ENCODE measurements around the gene ZNF366.

ZNF366 gene

DNA sequence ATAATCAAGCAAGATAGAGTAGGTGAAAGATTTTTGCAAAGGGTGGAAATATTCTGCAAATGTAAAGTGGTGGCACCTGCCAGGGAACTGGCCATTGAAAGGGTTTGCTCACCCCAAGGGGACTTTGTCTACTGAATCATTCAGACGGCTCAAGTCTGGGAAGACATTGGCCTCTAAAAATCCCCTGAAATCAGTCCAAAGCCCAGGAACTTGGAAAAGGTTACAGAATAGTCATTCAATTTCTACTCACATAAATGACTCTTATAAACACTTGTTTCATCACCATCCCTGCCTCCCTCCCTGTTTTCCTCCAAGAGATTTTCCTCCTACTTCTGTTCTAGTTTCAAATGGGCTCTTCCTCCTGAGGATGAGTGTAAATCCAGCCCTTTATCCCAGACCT is 28.5 kb downstream of the ZNF366 start:
- Histone ChIP-seq H3K36me3 (ENCODE audit: control insufficient read depth in 2 of 2, insufficient read depth in 2 of 2, low read length in 2 of 2) (no peaks in the 10 kb centered on the region), H3K9me3 (ENCODE audit: control insufficient read depth in 2 of 2, low read length in 2 of 2) (no peaks in the 10 kb centered on the region), H3K9ac (ENCODE audit: low read depth in 1 of 2, low read length in 2 of 2) (no peak overlapping the region), H3K4me3 (ENCODE audit: low read length in 2 of 2) (no peak overlapping the region), H3K27ac (ENCODE audit: low read depth in 2 of 2, low read length in 2 of 2) (no peak overlapping the region), H3K4me1 (ENCODE audit: control insufficient read depth in 2 of 2, insufficient read depth in 2 of 2, low read length in 2 of 2) (no peaks in the 10 kb centered on the region), H3K27me3 (ENCODE audit: control insufficient read depth in 2 of 2, insufficient read depth in 2 of 2, low read length in 2 of 2) (no peaks in the 10 kb centered on the region)

DNA sequence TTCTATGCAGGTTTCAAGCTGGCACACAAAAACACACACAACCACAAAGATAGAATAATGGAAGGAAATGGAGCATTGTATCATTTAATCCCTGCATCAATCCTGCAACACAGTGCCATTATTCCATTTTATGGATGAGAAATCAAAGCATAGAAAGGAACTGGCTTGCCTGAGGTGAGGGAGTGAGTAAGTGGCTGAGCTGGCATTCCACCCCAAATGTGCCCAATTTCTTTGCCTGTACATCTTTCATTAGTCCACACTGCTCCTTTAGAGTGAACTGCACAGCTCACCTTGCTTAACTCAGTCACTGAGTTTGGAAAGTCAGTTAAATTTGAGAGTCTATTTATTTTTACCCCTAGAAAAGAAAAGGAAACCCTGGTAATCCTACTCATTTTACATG is 28.9 kb downstream of the ZNF366 start:
- no peak overlapping the region for H3K27ac ChIP-seq (ENCODE audit: low read depth in 2 of 2, low read length in 2 of 2)
- no peak overlapping the region for H3K4me3 ChIP-seq (ENCODE audit: low read length in 2 of 2)
- no peak overlapping the region for H3K9ac ChIP-seq (ENCODE audit: low read depth in 1 of 2, low read length in 2 of 2)
- H3K36me3 ChIP-seq (ENCODE audit: control insufficient read depth in 2 of 2, insufficient read depth in 2 of 2, low read length in 2 of 2), result no peaks in the 10 kb centered on the region
- H3K27me3 ChIP-seq (ENCODE audit: control insufficient read depth in 2 of 2, insufficient read depth in 2 of 2, low read length in 2 of 2), result no peaks in the 10 kb centered on the region
- no peaks in the 10 kb centered on the region for H3K4me1 ChIP-seq (ENCODE audit: control insufficient read depth in 2 of 2, insufficient read depth in 2 of 2, low read length in 2 of 2)
- no peaks in the 10 kb centered on the region for H3K9me3 ChIP-seq (ENCODE audit: control insufficient read depth in 2 of 2, low read length in 2 of 2)

DNA sequence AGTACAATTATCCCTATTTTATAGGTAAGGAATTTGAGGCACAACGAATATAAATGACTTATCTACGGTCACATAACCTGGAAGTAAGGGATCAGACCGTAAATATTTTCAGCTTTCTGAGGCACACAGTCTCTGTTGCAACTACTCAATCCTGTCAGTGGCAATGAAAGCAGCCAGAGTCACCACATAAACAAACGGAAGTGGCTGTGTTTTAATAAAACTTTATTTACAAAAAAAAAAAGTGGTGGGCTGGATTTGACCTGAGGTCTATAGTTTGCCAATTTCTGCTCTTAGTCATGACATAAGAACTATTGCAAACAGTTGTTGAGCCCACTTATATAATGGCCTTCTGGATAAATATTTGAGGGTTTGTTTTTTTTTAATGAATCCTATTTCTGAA is 29.6 kb downstream of the ZNF366 start:
- no peak overlapping the region for H3K9ac ChIP-seq (ENCODE audit: low read depth in 1 of 2, low read length in 2 of 2)
- H3K36me3 ChIP-seq (ENCODE audit: control insufficient read depth in 2 of 2, insufficient read depth in 2 of 2, low read length in 2 of 2), result no peaks in the 10 kb centered on the region
- no peaks in the 10 kb centered on the region for H3K9me3 ChIP-seq (ENCODE audit: control insufficient read depth in 2 of 2, low read length in 2 of 2)
- no peaks in the 10 kb centered on the region for H3K27me3 ChIP-seq (ENCODE audit: control insufficient read depth in 2 of 2, insufficient read depth in 2 of 2, low read length in 2 of 2)
- H3K4me1 ChIP-seq (ENCODE audit: control insufficient read depth in 2 of 2, insufficient read depth in 2 of 2, low read length in 2 of 2), result no peaks in the 10 kb centered on the region
- H3K4me3 ChIP-seq (ENCODE audit: low read length in 2 of 2), result no peak overlapping the region
- no peak overlapping the region for H3K27ac ChIP-seq (ENCODE audit: low read depth in 2 of 2, low read length in 2 of 2)

DNA sequence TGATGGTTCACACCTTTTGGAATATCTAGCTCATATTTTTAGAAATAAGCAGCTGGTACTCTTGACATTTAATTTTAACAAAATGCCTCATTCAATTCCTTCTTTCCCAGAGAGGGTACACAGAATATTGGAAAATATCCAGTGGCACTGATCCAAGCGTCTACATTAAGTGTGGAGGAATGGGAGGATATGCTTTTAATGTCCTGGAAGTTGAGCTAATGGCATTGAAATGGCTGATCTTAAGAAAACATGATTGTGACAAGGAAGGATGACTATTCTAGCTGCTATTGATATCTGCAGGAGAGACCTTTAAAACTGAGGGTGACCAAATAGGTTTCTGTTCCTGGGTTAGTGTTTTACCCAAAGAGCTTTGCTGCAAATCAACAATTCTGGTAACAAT is 30.0 kb downstream of the ZNF366 start:
- Histone ChIP-seq H3K4me3 (ENCODE audit: low read length in 2 of 2) (no peak overlapping the region), H3K27me3 (ENCODE audit: control insufficient read depth in 2 of 2, insufficient read depth in 2 of 2, low read length in 2 of 2) (no peaks in the 10 kb centered on the region), H3K27ac (ENCODE audit: low read depth in 2 of 2, low read length in 2 of 2) (no peak overlapping the region), H3K9me3 (ENCODE audit: control insufficient read depth in 2 of 2, low read length in 2 of 2) (no peaks in the 10 kb centered on the region), H3K9ac (ENCODE audit: low read depth in 1 of 2, low read length in 2 of 2) (no peak overlapping the region), H3K4me1 (ENCODE audit: control insufficient read depth in 2 of 2, insufficient read depth in 2 of 2, low read length in 2 of 2) (no peaks in the 10 kb centered on the region), H3K36me3 (ENCODE audit: control insufficient read depth in 2 of 2, insufficient read depth in 2 of 2, low read length in 2 of 2) (no peaks in the 10 kb centered on the region)

DNA sequence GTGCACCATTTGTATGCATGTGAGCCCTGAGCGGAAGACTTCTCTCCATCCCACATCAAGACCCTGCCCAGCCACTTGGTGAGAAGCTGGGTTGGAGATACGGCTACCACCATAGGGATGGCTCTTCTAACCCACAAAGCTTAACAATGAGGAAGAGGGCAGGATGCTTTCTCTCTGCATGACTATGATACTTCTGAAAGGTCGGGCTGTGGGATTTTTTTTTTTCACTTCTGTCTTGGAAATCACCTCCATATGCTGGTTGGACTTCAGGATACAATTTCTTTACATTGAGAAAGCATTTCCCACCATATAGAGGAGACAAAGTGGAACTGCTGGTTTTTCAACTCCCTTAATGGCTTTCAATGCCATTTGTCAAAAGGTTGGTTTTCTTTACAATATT is 30.5 kb downstream of the ZNF366 start:
- Histone ChIP-seq H3K27ac (ENCODE audit: low read depth in 2 of 2, low read length in 2 of 2) (no peak overlapping the region), H3K4me3 (ENCODE audit: low read length in 2 of 2) (no peak overlapping the region), H3K27me3 (ENCODE audit: control insufficient read depth in 2 of 2, insufficient read depth in 2 of 2, low read length in 2 of 2) (no peaks in the 10 kb centered on the region), H3K9ac (ENCODE audit: low read depth in 1 of 2, low read length in 2 of 2) (no peak overlapping the region), H3K9me3 (ENCODE audit: control insufficient read depth in 2 of 2, low read length in 2 of 2) (no peaks in the 10 kb centered on the region), H3K4me1 (ENCODE audit: control insufficient read depth in 2 of 2, insufficient read depth in 2 of 2, low read length in 2 of 2) (no peaks in the 10 kb centered on the region), H3K36me3 (ENCODE audit: control insufficient read depth in 2 of 2, insufficient read depth in 2 of 2, low read length in 2 of 2) (no peaks in the 10 kb centered on the region)

DNA sequence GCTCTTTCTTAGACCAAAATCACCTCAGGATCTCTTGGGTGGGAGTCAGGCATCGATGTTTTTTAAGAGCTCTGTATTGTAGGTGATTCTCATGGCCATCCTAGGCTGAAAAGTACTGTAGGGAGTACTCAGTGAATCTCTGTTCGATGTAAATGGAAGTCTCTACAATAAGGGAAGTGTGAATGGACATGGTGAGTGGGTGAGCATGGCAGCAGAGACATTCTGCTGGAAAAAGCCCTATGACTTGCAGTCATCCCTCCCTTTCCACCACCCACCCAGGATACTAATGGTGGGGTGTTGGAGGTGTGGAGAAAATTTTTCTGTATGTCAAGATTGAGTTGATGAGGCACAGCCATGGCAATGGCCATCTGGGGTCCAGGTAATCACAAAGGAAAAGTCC is 30.9 kb downstream of the ZNF366 start:
- H3K4me3 ChIP-seq (ENCODE audit: low read length in 2 of 2), result no peak overlapping the region
- no peak overlapping the region for H3K27ac ChIP-seq (ENCODE audit: low read depth in 2 of 2, low read length in 2 of 2)
- H3K4me1 ChIP-seq (ENCODE audit: control insufficient read depth in 2 of 2, insufficient read depth in 2 of 2, low read length in 2 of 2), result no peaks in the 10 kb centered on the region
- H3K9ac ChIP-seq (ENCODE audit: low read depth in 1 of 2, low read length in 2 of 2), result no peak overlapping the region
- no peaks in the 10 kb centered on the region for H3K9me3 ChIP-seq (ENCODE audit: control insufficient read depth in 2 of 2, low read length in 2 of 2)
- H3K36me3 ChIP-seq (ENCODE audit: control insufficient read depth in 2 of 2, insufficient read depth in 2 of 2, low read length in 2 of 2), result no peaks in the 10 kb centered on the region
- H3K27me3 ChIP-seq (ENCODE audit: control insufficient read depth in 2 of 2, insufficient read depth in 2 of 2, low read length in 2 of 2), result no peaks in the 10 kb centered on the region

DNA sequence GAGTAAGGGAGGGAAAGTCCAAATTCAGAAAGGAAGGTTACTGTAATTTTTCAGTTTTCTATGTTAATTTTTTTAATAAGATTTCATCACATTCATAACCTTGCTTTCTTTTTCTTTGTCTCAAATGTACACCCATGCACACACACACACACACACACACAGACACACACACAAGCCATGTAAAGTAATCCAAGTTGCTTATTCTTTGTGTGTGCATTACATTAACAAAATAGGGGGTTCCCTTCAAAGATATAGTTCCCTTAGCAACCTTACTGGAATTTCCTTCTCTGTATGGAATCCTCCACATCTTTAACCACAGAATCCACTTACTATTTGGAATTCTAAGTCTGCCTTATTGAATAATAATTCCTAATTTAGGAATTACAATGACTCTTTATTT is 32.7 kb downstream of the ZNF366 start:
- no peak overlapping the region for H3K4me3 ChIP-seq (ENCODE audit: low read length in 2 of 2)
- no peaks in the 10 kb centered on the region for H3K36me3 ChIP-seq (ENCODE audit: control insufficient read depth in 2 of 2, insufficient read depth in 2 of 2, low read length in 2 of 2)
- H3K27ac ChIP-seq (ENCODE audit: low read depth in 2 of 2, low read length in 2 of 2), result no peak overlapping the region
- no peaks in the 10 kb centered on the region for H3K27me3 ChIP-seq (ENCODE audit: control insufficient read depth in 2 of 2, insufficient read depth in 2 of 2, low read length in 2 of 2)
- no peaks in the 10 kb centered on the region for H3K4me1 ChIP-seq (ENCODE audit: control insufficient read depth in 2 of 2, insufficient read depth in 2 of 2, low read length in 2 of 2)
- no peaks in the 10 kb centered on the region for H3K9me3 ChIP-seq (ENCODE audit: control insufficient read depth in 2 of 2, low read length in 2 of 2)
- H3K9ac ChIP-seq (ENCODE audit: low read depth in 1 of 2, low read length in 2 of 2), result no peak overlapping the region

DNA sequence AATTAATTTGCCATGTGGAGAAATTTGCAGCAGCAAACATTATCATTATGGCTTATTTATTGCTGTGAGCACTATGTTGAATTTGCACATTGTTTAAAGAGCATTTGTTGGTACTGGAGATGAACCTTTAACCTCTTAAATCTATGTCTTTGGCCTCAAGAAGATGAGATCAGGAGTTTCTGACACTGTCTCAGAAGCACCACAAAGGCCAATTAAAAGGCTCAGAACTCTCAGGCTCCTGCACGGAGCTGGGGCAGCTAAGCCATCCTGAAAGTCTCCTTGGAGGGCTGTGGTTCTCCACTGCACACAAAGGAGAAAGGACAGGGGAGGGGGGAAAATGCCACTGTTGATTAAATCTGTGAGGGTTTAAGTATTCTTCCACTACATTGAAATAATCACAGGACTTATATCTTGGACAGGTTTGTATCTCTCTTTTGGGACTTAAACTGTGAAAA is 33.1 kb downstream of the ZNF366 start:
- Histone ChIP-seq H3K36me3 (ENCODE audit: control insufficient read depth in 2 of 2, insufficient read depth in 2 of 2, low read length in 2 of 2) (no peaks in the 10 kb centered on the region), H3K27me3 (ENCODE audit: control insufficient read depth in 2 of 2, insufficient read depth in 2 of 2, low read length in 2 of 2) (no peaks in the 10 kb centered on the region), H3K4me1 (ENCODE audit: control insufficient read depth in 2 of 2, insufficient read depth in 2 of 2, low read length in 2 of 2) (no peaks in the 10 kb centered on the region), H3K27ac (ENCODE audit: low read depth in 2 of 2, low read length in 2 of 2) (no peak overlapping the region), H3K4me3 (ENCODE audit: low read length in 2 of 2) (no peak overlapping the region), H3K9me3 (ENCODE audit: control insufficient read depth in 2 of 2, low read length in 2 of 2) (no peaks in the 10 kb centered on the region), H3K9ac (ENCODE audit: low read depth in 1 of 2, low read length in 2 of 2) (no peak overlapping the region)

DNA sequence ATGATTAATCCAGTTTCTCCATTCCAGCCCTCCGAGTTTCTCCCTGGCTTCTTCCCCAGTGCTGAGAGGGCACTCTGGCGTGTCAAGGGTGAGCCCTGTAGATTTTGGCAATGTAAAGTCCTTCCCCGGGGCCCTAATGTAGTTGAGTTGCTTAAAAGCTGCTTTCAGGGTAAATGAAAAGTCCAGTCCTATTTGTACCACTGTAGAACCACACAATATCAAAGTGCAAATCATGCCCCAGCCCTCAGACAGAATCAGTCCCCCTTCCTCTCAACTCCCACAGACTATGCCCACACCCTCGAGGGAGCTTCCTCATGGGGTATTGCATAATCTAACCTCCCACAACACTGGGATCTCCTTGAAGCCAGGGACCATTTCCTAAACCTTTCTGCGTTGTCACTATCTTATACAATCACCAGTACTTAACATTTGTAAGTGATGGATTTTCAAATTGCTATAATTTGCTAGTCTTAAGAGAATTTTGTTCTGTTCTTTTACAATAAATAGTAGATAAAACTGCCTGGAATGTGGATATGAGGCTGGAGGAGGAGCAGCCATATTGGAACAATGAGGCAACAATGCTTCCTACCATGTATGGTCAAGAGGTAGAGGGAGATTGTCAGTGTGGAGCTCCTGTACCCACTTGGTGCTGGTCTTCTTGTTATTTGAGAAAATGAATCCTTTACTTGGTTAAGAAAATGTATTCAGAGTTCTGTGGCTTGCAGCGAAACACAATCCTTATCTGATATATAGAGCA is 34.4 kb downstream of the ZNF366 start:
- H3K9ac ChIP-seq (ENCODE audit: low read depth in 1 of 2, low read length in 2 of 2), result no peak overlapping the region
- no peaks in the 10 kb centered on the region for H3K27me3 ChIP-seq (ENCODE audit: control insufficient read depth in 2 of 2, insufficient read depth in 2 of 2, low read length in 2 of 2)
- no peak overlapping the region for H3K27ac ChIP-seq (ENCODE audit: low read depth in 2 of 2, low read length in 2 of 2)
- no peaks in the 10 kb centered on the region for H3K4me1 ChIP-seq (ENCODE audit: control insufficient read depth in 2 of 2, insufficient read depth in 2 of 2, low read length in 2 of 2)
- H3K9me3 ChIP-seq (ENCODE audit: control insufficient read depth in 2 of 2, low read length in 2 of 2), result no peaks in the 10 kb centered on the region
- H3K36me3 ChIP-seq (ENCODE audit: control insufficient read depth in 2 of 2, insufficient read depth in 2 of 2, low read length in 2 of 2), result no peaks in the 10 kb centered on the region
- H3K4me3 ChIP-seq (ENCODE audit: low read length in 2 of 2), result no peak overlapping the region

DNA sequence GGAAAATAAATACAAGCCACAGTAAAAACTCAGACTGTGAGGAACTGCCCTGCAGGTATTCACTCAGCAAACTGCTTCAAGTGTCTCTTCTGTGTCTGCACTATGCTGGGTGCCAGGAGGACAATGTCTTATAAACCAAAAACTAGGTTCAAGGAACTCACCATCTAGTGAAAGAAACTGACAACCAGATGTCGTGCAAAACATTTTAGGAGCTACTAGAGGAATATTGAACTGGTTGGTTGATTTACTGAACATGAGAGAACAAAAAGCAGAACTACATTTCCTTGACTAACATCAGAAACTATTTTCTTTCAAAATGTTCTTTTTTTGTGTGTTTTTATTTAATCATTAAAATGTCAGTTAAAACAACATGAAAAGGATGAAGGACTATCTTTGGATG is 35.2 kb downstream of the ZNF366 start:
- no peaks in the 10 kb centered on the region for H3K27me3 ChIP-seq (ENCODE audit: control insufficient read depth in 2 of 2, insufficient read depth in 2 of 2, low read length in 2 of 2)
- H3K4me3 ChIP-seq (ENCODE audit: low read length in 2 of 2), result no peak overlapping the region
- H3K9me3 ChIP-seq (ENCODE audit: control insufficient read depth in 2 of 2, low read length in 2 of 2), result no peaks in the 10 kb centered on the region
- no peaks in the 10 kb centered on the region for H3K36me3 ChIP-seq (ENCODE audit: control insufficient read depth in 2 of 2, insufficient read depth in 2 of 2, low read length in 2 of 2)
- no peak overlapping the region for H3K9ac ChIP-seq (ENCODE audit: low read depth in 1 of 2, low read length in 2 of 2)
- no peaks in the 10 kb centered on the region for H3K4me1 ChIP-seq (ENCODE audit: control insufficient read depth in 2 of 2, insufficient read depth in 2 of 2, low read length in 2 of 2)
- no peak overlapping the region for H3K27ac ChIP-seq (ENCODE audit: low read depth in 2 of 2, low read length in 2 of 2)
